ENCODE data around the gene REM2. TPM values are rescaled to one million over a fixed set of nuclear protein-coding genes. Genes with fewer than 3 reads are reported as not detected.

REM2 gene
- total RNA-seq, 2 experiments from 2014 or later, result 1.5 to 5.7 TPM

- Histone ChIP-seq H3K36me3 (ENCODE audit: insufficient read depth, low read length) (peaks cover 34% of the 10 kb centered on the region), H4K20me1 (ENCODE audit: insufficient read depth, low read length) (no peaks in the 10 kb centered on the region), H3K4me1 (ENCODE audit: insufficient read depth, low read length, poor library complexity, severe bottlenecking) (no peaks in the 10 kb centered on the region), H3K4me3 (ENCODE audit: low read depth, low read length, poor library complexity, severe bottlenecking) (no peak overlapping the region), H3K79me2 (ENCODE audit: insufficient read depth, low read depth, low read length) (no peaks in the 10 kb centered on the region), H2AFZ (ENCODE audit: low read length) (no peak overlapping the region), H3K27ac (ENCODE audit: low read depth, low read length, poor library complexity, severe bottlenecking) (no peak overlapping the region), H3K9me3 (ENCODE audit: low read length) (no peaks in the 10 kb centered on the region), H3K9me2 (ENCODE audit: insufficient read depth, low read length) (no peaks in the 10 kb centered on the region), H3K4me2 (ENCODE audit: low read length) (no peak overlapping the region)
- TF ChIP-seq EZH2phosphoT487 (IDR thresholded peaks at IDR 0.05; ENCODE audit: borderline replicate concordance, low read depth, low read length) (no peak), CTCF (conservative IDR thresholded peaks at IDR 0.05; ENCODE audit: low read length) (no peak)
- POLR2A ChIA-PET, result interaction anchor here (0.6 to 0.9 kb wide), 3 partner anchors 8 to 13 kb away, joined by 3 to 4 read pairs (median 3); partner anchors contain the start of gene MRPL52
- DNase-seq (ENCODE audit: low spot score), result no peak
- CTCF ChIA-PET (ENCODE audit: unreplicated experiment), result interaction anchor here (0.6 kb wide), 1 partner anchor 367 kb away, joined by 4 read pairs; no protein-coding TSS in a partner anchor
- intact Hi-C loops (cut with micrococcal nuclease; ENCODE audit: unreplicated experiment), result no loop called here
- BruUV-seq (replicated peaks), result no TSS peak
These were observed 45.1 kb upstream of the REM2 start for GRCh38 chr14:22837750-22838538.

GRCh38 chr14:22838631-22839041, 44.4 kb upstream of the REM2 start:
- no peak for TF ChIP-seq EZH2phosphoT487 (IDR thresholded peaks at IDR 0.05; ENCODE audit: borderline replicate concordance, low read depth, low read length)
- no peak for TF ChIP-seq CTCF (conservative IDR thresholded peaks at IDR 0.05; ENCODE audit: low read length)
- intact Hi-C loops (cut with micrococcal nuclease; ENCODE audit: unreplicated experiment), result no loop called here
- no peaks in the 10 kb centered on the region for H3K79me2 ChIP-seq (ENCODE audit: insufficient read depth, low read depth, low read length)

More at GRCh38 chr14:22838631-22839041, 44.4 kb upstream of the REM2 start:
- no peak overlapping the region for H3K27ac ChIP-seq (ENCODE audit: low read depth, low read length, poor library complexity, severe bottlenecking)
- no peaks in the 10 kb centered on the region for H3K9me3 ChIP-seq (ENCODE audit: low read length)
- H2AFZ ChIP-seq (ENCODE audit: low read length), result no peak overlapping the region
- BruUV-seq (replicated peaks), result no TSS peak
- H3K4me3 ChIP-seq (ENCODE audit: low read depth, low read length, poor library complexity, severe bottlenecking), result no peak overlapping the region
- no peak overlapping the region for H3K4me2 ChIP-seq (ENCODE audit: low read length)
- H3K4me1 ChIP-seq (ENCODE audit: insufficient read depth, low read length, poor library complexity, severe bottlenecking), result no peaks in the 10 kb centered on the region
- H3K36me3 ChIP-seq (ENCODE audit: insufficient read depth, low read length), result peaks cover 27% of the 10 kb centered on the region
- no peak for DNase-seq (ENCODE audit: low spot score)
- POLR2A ChIA-PET, result interaction anchor here (0.6 to 0.9 kb wide), 2 partner anchors 9 to 11 kb away, joined by 3 to 4 read pairs; partner anchors contain the start of gene MRPL52
- H4K20me1 ChIP-seq (ENCODE audit: insufficient read depth, low read length), result no peaks in the 10 kb centered on the region
- CTCF ChIA-PET (ENCODE audit: unreplicated experiment), result interaction anchor here (0.6 kb wide), 1 partner anchor 367 kb away, joined by 4 read pairs; no protein-coding TSS in a partner anchor
- no peaks in the 10 kb centered on the region for H3K9me2 ChIP-seq (ENCODE audit: insufficient read depth, low read length)

All from OCI-LY7 (cell line).